Activated T-cell treated with anti-CD3 and anti-CD28 coated beads, Interleukin-2, amount 50 U/mL, for 72 hours (primary cell): ENCODE results near the gene WDR44. TPM values are rescaled to one million over a fixed set of nuclear protein-coding genes. Genes with fewer than 3 reads are reported as not detected.

Source experiments
- ATAC-seq, 2 donors: fragments of 150-1000 bp; cut with Tn5 transposase; replicated peaks in 1 of 2; 2 replicates each; pipeline ENCODE4 v1.10.0; 2021; ENCODE audit warnings: moderate library complexity in 2 of 2, mild to moderate bottlenecking in 1 of 2
- DNase-seq, 2 donors: peaks; one replicate each; pipeline ENCODE4 v3.0.0; 2021 to 2022; ENCODE audit warnings: mixed read lengths in 1 of 2
- H3K27ac Mint-ChIP-seq: one replicate; pipeline ENCODE4 v1.8.0; 2022; ENCODE audit warnings: mild to moderate bottlenecking, moderate library complexity, mixed read lengths
- H3K27me3 Mint-ChIP-seq: one replicate; pipeline ENCODE4 v1.8.0; 2022; ENCODE audit warnings: low read depth, mixed read lengths
- H3K36me3 Mint-ChIP-seq, 2 donors: one replicate each; pipeline ENCODE4 v1.8.0; 2022; ENCODE audit warnings: mixed read lengths in 2 of 2, mild to moderate bottlenecking in 1 of 2; ENCODE audit not compliant: insufficient read depth in 2 of 2
- H3K4me1 Mint-ChIP-seq: one replicate; pipeline ENCODE4 v1.8.0; 2022; ENCODE audit warnings: low read depth, mixed read lengths
- H3K4me3 Mint-ChIP-seq, 2 donors: one replicate each; pipeline ENCODE4 v1.8.0; 2022; ENCODE audit warnings: mild to moderate bottlenecking in 2 of 2, mixed read lengths in 2 of 2, moderate library complexity in 2 of 2
- H3K9me3 Mint-ChIP-seq, 2 donors: one replicate each; pipeline ENCODE4 v1.8.0; 2022; ENCODE audit warnings: mixed read lengths in 2 of 2
- total RNA-seq, 2 donors: library from RNA; stranded (reverse); gene quantifications; one replicate each; pipeline ENCODE4 v1.2.3, GENCODE V29; 2022

The WDR44 gene
- total RNA-seq, 2 donors from 2014 or later: 12.2 to 12.4 TPM

DNA sequence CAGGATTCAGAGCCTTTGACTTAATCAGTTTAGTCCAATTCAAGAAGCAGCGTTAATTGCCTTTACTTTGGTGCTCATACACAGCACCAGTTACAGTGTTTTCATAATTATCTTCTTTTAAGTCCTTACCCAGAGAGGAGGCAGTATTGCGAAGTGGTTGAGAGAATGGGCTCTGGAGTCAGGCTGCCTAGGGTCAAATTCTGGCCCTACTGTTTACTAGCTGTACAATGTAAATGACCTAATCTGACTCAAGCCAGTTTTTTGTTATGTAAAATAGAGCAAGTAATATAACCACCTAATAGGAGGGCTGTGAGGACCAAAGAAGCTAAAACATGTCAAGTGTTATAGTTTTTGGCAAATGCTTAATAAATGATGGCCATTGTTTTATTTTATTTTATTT, 27.6 kb downstream of the WDR44 start:
- no peak for DNase-seq
- ATAC-seq: no peak
- no peak overlapping the region for H3K27ac Mint-ChIP-seq
- no peaks in the 10 kb centered on the region for H3K9me3 Mint-ChIP-seq
- no peak overlapping the region for H3K4me3 Mint-ChIP-seq
- H3K27me3 Mint-ChIP-seq: no peaks in the 10 kb centered on the region
- no peaks in the 10 kb centered on the region for H3K36me3 Mint-ChIP-seq
- no peaks in the 10 kb centered on the region for H3K4me1 Mint-ChIP-seq

DNA sequence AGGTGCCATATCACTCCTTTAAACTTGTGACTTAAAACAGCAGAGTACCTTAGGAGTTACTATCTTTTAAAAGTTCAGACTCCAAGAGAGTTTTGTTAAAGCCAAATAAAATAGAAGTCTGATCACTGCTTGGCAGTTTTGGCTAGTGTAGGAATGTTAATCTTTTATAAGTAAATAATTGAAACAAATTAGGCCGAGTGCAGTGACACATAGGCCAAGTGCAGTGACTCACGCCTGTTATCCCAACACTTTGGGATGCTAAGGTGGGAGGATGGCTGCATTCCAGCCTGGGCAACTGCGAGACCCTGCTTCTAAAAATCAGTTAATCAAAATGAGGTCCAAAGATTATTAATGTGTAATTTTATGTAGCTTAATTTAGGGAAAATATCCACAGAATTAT, 37.2 kb downstream of the WDR44 start:
- H3K4me1 Mint-ChIP-seq: no peaks in the 10 kb centered on the region
- no peak for DNase-seq
- H3K9me3 Mint-ChIP-seq: no peaks in the 10 kb centered on the region
- no peaks in the 10 kb centered on the region for H3K27me3 Mint-ChIP-seq
- H3K27ac Mint-ChIP-seq: no peak overlapping the region
- H3K4me3 Mint-ChIP-seq: no peak overlapping the region
- ATAC-seq: no peak
- H3K36me3 Mint-ChIP-seq: no peaks in the 10 kb centered on the region

GRCh38 chrX:118392716-118393115, 46.8 kb downstream of the WDR44 start:
- H3K4me1 Mint-ChIP-seq: no peaks in the 10 kb centered on the region
- H3K9me3 Mint-ChIP-seq: no peaks in the 10 kb centered on the region
- H3K36me3 Mint-ChIP-seq: peaks cover 0 to 5% of the 10 kb centered on the region in 2 donors
- peak overlapping the region; percentile 81 for H3K27ac Mint-ChIP-seq
- no peak for DNase-seq
- no peak overlapping the region for H3K4me3 Mint-ChIP-seq
- H3K27me3 Mint-ChIP-seq: no peaks in the 10 kb centered on the region
- ATAC-seq: peak in 1 of 2 donors; percentile 17

- peak overlapping the region; percentile 78 for H3K27ac Mint-ChIP-seq
- H3K27me3 Mint-ChIP-seq: no peaks in the 10 kb centered on the region
- H3K4me3 Mint-ChIP-seq: no peak overlapping the region
- H3K4me1 Mint-ChIP-seq: no peaks in the 10 kb centered on the region
- ATAC-seq (no peak), DNase-seq (no peak)
- H3K36me3 Mint-ChIP-seq: peaks cover 0 to 7% of the 10 kb centered on the region in 2 donors
- H3K9me3 Mint-ChIP-seq: no peaks in the 10 kb centered on the region
Measured at GRCh38 chrX:118396113-118396512, 50.2 kb downstream of the WDR44 start.

DNA sequence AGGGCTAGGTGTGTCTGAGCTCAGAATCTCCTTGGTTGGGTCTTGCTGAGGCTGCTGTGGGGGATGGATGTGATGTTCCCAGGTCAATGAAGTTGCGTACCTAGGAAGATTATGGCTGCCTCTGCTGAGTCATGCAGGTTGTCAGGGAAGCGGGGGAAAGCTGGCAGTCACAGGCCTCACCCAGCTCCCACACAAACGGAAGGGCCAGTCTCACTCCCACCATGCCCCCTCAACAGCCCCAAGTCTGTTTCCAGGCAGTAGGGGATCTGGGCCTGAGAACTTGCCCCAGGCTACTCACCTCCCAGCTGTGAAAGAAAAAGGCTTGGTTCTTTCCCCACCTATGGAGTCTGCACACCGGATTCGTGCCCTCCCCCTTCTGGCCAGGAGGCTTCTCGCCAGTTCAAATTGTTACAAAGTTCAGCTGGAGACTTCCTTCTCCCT, 72.9 kb downstream of the WDR44 start:
- Mint-ChIP-seq H3K4me1 (peaks cover 12% of the 10 kb centered on the region), H3K4me3 (no peak overlapping the region), H3K27ac (no peak overlapping the region), H3K36me3 (peaks cover 4 to 7% of the 10 kb centered on the region in 2 donors), H3K27me3 (no peaks in the 10 kb centered on the region), H3K9me3 (no peaks in the 10 kb centered on the region)
- ATAC-seq (no peak), DNase-seq (no peak)

- Mint-ChIP-seq H3K4me1 (peaks cover 13% of the 10 kb centered on the region), H3K27me3 (no peaks in the 10 kb centered on the region), H3K9me3 (no peaks in the 10 kb centered on the region), H3K27ac (no peak overlapping the region), H3K4me3 (no peak overlapping the region), H3K36me3 (peaks cover 3 to 9% of the 10 kb centered on the region in 2 donors)
- no peak for DNase-seq
- no peak for ATAC-seq
Measured at GRCh38 chrX:118420462-118420861, 74.6 kb downstream of the WDR44 start.

DNA sequence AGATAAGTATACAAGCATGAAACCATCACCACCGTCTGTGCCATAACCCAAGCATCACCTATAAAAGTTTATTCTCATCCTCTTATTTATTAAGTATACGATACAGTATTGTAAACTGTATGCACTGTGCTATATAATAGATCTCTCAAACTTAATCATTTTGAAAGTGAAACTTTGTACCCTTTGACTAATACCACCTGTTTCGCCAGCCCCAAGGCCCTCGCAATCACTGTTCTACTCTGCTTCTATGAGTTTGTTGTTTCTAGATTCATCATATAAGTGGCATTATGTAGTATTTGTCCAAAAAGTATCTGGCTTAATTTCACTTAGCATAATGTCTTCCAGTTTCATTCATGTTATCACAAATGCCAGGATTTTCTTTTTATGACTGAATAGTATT, 77.7 kb downstream of the WDR44 start:
- Mint-ChIP-seq H3K27ac (peak overlapping the region; percentile 9), H3K36me3 (peaks cover 3 to 9% of the 10 kb centered on the region in 2 donors), H3K4me3 (no peak overlapping the region), H3K9me3 (no peaks in the 10 kb centered on the region), H3K27me3 (no peaks in the 10 kb centered on the region), H3K4me1 (peaks cover 13% of the 10 kb centered on the region)
- ATAC-seq (peak; percentile 81 to 96), DNase-seq (peak; percentile 11 to 28)

GRCh38 chrX:118432799-118433198, 86.9 kb downstream of the WDR44 start:
- H3K27me3 Mint-ChIP-seq: no peaks in the 10 kb centered on the region
- no peak overlapping the region for H3K27ac Mint-ChIP-seq
- no peaks in the 10 kb centered on the region for H3K9me3 Mint-ChIP-seq
- no peak overlapping the region for H3K4me3 Mint-ChIP-seq
- no peaks in the 10 kb centered on the region for H3K4me1 Mint-ChIP-seq
- ATAC-seq: no peak
- peaks cover 2% of the 10 kb centered on the region in 2 donors for H3K36me3 Mint-ChIP-seq
- no peak for DNase-seq

GRCh38 chrX:118437283-118437682, 91.4 kb downstream of the WDR44 start:
- H3K9me3 Mint-ChIP-seq: no peaks in the 10 kb centered on the region
- ATAC-seq (no peak), DNase-seq (no peak)
- no peak overlapping the region for H3K27ac Mint-ChIP-seq
- peaks cover 2% of the 10 kb centered on the region in 2 donors for H3K36me3 Mint-ChIP-seq
- H3K4me3 Mint-ChIP-seq: no peak overlapping the region
- no peaks in the 10 kb centered on the region for H3K4me1 Mint-ChIP-seq
- no peaks in the 10 kb centered on the region for H3K27me3 Mint-ChIP-seq

GRCh38 chrX:118448273-118448783, 102.4 kb downstream of the WDR44 start:
- H3K27ac Mint-ChIP-seq: no peak overlapping the region
- no peaks in the 10 kb centered on the region for H3K27me3 Mint-ChIP-seq
- H3K36me3 Mint-ChIP-seq: no peaks in the 10 kb centered on the region
- H3K4me3 Mint-ChIP-seq: no peak overlapping the region
- no peaks in the 10 kb centered on the region for H3K9me3 Mint-ChIP-seq
- H3K4me1 Mint-ChIP-seq: no peaks in the 10 kb centered on the region
- ATAC-seq (no peak), DNase-seq (no peak)

DNA sequence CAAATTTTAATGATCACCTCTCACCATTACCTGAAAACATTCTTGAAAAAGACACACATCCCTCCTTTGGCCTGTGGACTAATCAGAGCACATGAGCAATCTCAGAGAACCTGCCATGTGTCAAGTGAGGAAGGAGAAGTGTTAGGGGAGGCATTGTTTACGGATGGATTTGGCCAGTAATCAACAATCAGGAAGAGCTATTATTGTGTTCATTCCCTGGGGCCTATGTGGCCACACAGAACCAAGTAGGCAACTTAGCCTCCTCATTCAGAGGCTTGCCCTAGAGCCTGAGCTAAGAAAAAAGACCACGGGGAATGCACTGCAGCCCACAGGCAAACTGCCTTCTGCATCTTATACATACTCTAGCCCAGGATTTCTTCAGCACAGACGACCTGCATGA, 109.1 kb downstream of the WDR44 start:
- Mint-ChIP-seq H3K27me3 (no peaks in the 10 kb centered on the region), H3K4me3 (no peak overlapping the region), H3K36me3 (no peaks in the 10 kb centered on the region), H3K9me3 (no peaks in the 10 kb centered on the region), H3K4me1 (no peaks in the 10 kb centered on the region), H3K27ac (no peak overlapping the region)
- DNase-seq (no peak), ATAC-seq (no peak)

DNA sequence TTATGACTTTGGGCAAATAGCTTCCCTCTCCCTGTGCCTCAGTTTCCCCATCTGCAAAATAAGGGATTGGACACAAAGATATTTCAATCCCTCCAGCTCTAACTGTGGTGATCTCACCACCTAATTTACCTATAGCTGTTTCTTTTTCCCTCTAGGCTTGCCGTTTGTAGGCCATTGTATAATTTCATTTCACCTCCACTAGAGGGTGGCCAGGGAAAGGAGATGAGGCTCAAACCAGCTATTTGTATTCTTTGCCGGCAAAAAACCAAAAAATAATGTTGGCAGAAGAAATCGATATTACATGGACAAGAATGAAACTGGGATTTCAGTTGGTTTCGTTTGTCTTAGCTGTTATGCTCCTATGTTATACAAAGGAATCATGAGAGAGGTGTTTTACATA, 113.6 kb downstream of the WDR44 start:
- no peaks in the 10 kb centered on the region for H3K36me3 Mint-ChIP-seq
- no peak overlapping the region for H3K4me3 Mint-ChIP-seq
- DNase-seq (peak; percentile 4 to 5), ATAC-seq (peak; percentile 53 to 54)
- H3K27ac Mint-ChIP-seq: no peak overlapping the region
- no peaks in the 10 kb centered on the region for H3K27me3 Mint-ChIP-seq
- no peaks in the 10 kb centered on the region for H3K9me3 Mint-ChIP-seq
- no peaks in the 10 kb centered on the region for H3K4me1 Mint-ChIP-seq

DNA sequence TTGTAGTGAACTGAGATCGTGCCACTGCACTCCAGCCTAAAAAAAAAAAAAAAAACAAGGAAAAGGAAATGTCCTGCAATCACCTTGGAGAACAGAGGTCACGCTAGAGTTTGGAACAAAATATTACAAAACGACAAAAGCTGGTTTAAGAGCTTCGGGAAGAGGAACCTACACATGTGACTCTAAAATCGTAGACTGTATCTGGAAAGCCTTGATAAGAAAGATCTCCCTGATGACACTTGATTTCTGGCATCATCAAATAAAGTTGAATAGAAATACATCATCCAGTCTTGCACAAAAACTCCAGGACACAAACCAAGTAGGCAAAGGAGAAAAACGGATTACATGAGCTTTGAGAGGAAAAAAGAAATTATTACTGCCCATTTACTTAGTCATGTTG, 118.6 kb downstream of the WDR44 start:
- H3K4me1 Mint-ChIP-seq: no peaks in the 10 kb centered on the region
- H3K4me3 Mint-ChIP-seq: no peak overlapping the region
- no peaks in the 10 kb centered on the region for H3K36me3 Mint-ChIP-seq
- H3K9me3 Mint-ChIP-seq: no peaks in the 10 kb centered on the region
- no peak overlapping the region for H3K27ac Mint-ChIP-seq
- DNase-seq (no peak), ATAC-seq (no peak)
- H3K27me3 Mint-ChIP-seq: no peaks in the 10 kb centered on the region

- no peak overlapping the region for H3K27ac Mint-ChIP-seq
- ATAC-seq (no peak), DNase-seq (no peak)
- peaks cover 0 to 2% of the 10 kb centered on the region in 2 donors for H3K36me3 Mint-ChIP-seq
- no peak overlapping the region for H3K4me3 Mint-ChIP-seq
- H3K4me1 Mint-ChIP-seq: no peaks in the 10 kb centered on the region
- no peaks in the 10 kb centered on the region for H3K27me3 Mint-ChIP-seq
- H3K9me3 Mint-ChIP-seq: peaks cover 0 to 3% of the 10 kb centered on the region in 2 donors
Measured at GRCh38 chrX:118468122-118468521, 122.2 kb downstream of the WDR44 start.
